WTC11 (cell line): ENCODE measurements around the gene KAT8.

Experiments
- FOXJ3 ChIP-seq: sonication (generic); formaldehyde crosslinking; IDR thresholded peaks from 2 replicates; pipeline ENCODE4 v1.9.0; 2021; ENCODE audit warnings: missing genetic modification reagents, mild to moderate bottlenecking, borderline replicate concordance
- GABPB1 ChIP-seq: sonication (generic); formaldehyde crosslinking; IDR thresholded peaks from 2 replicates; pipeline ENCODE4 v1.8.1; 2023; ENCODE audit warnings: mild to moderate bottlenecking, missing genetic modification reagents
- NR1H2 ChIP-seq: sonication (generic); formaldehyde crosslinking; IDR thresholded peaks from 2 replicates; pipeline ENCODE4 v1.9.0; 2021; ENCODE audit warnings: mild to moderate bottlenecking, moderate library complexity, missing genetic modification reagents
- ZBTB21 ChIP-seq: sonication (generic); formaldehyde crosslinking; IDR thresholded peaks from 2 replicates; pipeline ENCODE4 v1.8.1; 2023; ENCODE audit warnings: mild to moderate bottlenecking, missing genetic modification reagents, borderline replicate concordance
- TF ChIP-seq, protein P1 (sequence below): fragments of 200-600 bp; IDR thresholded peaks from 2 replicates; pipeline ENCODE4 v1.8.0; 2022; ENCODE audit warnings: antibody characterized with exemption
- TF ChIP-seq, protein P2 (sequence below): fragments of 250-450 bp; sonication (Bioruptor Pico); IDR thresholded peaks from 2 replicates; pipeline ENCODE4 v1.9.0; 2021; ENCODE audit warnings: moderate library complexity, mild to moderate bottlenecking, inconsistent platforms, borderline replicate concordance
- TF ChIP-seq, protein P3 (sequence below): sonication (generic); formaldehyde crosslinking; IDR thresholded peaks from 2 replicates; pipeline ENCODE4 v1.8.1; 2023; ENCODE audit warnings: mild to moderate bottlenecking, missing genetic modification reagents

DNA sequence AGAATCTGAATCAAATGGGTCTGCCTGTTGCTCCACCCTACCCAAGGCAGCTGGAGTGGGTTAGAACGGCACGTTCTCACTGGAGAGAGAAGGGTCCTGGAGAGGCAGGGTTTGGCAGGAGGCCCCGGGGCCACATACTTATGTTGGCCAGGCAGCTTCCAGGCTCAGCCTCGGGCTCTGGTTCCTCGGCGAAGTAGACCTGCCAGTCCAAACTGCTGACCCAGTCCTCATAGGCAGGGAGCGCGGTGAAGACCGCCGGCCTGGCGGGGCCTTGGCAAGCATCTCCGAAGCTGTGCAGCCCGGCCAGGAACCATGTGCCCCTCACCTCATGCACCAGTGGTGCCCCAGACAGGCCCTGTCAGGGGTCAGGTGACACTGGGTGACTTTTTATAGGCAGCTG, 33.5 kb upstream of the KAT8 start:
- TF ChIP-seq FOXJ3, result no peak
- TF ChIP-seq, protein P1, sequence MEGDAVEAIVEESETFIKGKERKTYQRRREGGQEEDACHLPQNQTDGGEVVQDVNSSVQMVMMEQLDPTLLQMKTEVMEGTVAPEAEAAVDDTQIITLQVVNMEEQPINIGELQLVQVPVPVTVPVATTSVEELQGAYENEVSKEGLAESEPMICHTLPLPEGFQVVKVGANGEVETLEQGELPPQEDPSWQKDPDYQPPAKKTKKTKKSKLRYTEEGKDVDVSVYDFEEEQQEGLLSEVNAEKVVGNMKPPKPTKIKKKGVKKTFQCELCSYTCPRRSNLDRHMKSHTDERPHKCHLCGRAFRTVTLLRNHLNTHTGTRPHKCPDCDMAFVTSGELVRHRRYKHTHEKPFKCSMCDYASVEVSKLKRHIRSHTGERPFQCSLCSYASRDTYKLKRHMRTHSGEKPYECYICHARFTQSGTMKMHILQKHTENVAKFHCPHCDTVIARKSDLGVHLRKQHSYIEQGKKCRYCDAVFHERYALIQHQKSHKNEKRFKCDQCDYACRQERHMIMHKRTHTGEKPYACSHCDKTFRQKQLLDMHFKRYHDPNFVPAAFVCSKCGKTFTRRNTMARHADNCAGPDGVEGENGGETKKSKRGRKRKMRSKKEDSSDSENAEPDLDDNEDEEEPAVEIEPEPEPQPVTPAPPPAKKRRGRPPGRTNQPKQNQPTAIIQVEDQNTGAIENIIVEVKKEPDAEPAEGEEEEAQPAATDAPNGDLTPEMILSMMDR, result no peak
- no peak for TF ChIP-seq NR1H2 (CRISPR knock-in tag)
- TF ChIP-seq GABPB1, result no peak
- TF ChIP-seq, protein P2, sequence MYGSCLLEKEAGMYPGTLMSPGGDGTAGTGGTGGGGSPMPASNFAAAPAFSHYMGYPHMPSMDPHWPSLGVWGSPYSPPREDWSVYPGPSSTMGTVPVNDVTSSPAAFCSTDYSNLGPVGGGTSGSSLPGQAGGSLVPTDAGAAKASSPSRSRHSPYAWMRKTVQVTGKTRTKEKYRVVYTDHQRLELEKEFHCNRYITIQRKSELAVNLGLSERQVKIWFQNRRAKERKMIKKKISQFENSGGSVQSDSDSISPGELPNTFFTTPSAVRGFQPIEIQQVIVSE (CRISPR knock-in tag), result no peak
- TF ChIP-seq, protein P3, sequence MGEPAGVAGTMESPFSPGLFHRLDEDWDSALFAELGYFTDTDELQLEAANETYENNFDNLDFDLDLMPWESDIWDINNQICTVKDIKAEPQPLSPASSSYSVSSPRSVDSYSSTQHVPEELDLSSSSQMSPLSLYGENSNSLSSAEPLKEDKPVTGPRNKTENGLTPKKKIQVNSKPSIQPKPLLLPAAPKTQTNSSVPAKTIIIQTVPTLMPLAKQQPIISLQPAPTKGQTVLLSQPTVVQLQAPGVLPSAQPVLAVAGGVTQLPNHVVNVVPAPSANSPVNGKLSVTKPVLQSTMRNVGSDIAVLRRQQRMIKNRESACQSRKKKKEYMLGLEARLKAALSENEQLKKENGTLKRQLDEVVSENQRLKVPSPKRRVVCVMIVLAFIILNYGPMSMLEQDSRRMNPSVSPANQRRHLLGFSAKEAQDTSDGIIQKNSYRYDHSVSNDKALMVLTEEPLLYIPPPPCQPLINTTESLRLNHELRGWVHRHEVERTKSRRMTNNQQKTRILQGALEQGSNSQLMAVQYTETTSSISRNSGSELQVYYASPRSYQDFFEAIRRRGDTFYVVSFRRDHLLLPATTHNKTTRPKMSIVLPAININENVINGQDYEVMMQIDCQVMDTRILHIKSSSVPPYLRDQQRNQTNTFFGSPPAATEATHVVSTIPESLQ, result no peak
- TF ChIP-seq ZBTB21 (CRISPR knock-in tag), result no peak
